ENCODE measurements around the gene CYSRT1.
A peak's percentile ranks its signal among the peaks of the same experiment; 100 is the strongest.
"Not testable (repeated sequence)": the region's sequence is repeated elsewhere in the genome, so short reads cannot be mapped to it uniquely, and the experiment has no call there.

CYSRT1 gene

DNA sequence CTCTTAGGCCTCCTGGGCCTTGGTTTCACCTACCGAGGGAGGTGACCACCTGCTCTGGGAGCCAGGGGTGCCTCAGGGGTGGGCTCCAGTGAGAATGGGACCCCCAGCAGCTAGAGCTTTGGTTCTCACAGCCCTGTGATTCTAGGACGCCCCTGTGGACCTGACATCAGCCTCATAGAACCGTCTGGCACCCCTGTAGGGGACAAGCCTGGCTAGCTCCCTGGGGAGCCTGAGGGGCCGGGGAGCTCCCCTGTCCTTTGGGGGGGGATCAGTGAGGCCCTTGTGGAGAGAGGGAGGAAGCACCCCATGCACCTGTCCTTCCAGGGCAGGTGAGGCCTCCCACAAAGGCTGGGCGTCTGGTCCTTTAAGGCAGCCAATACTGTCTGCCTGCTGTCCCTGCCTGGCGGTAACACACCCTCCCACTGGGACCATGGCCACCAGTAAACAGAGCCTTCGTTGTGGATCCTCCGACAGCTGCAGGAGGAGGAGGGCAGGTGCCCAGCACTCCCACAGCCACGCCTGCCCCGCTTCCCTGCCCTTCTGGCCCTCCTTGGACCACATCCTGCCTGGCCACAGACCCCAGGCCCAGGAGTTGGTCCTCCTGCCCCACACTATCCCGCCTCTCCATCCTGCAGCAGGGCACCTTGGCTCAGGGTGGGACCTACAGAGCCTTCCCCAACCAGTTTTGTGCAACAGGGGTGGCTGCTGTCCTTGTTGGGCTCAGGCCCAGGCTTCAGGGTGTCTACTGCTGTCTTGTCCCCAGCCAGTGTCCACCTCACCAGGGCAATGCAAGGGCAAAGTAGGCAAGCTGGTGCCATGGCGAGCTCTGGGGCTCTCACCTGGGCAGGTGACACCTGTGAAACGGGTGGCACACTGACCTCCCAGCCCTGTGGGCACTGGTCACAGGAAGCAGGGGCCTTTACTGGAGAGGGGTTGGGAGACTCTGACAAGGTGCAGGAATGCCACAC, 13.1 kb downstream of the CYSRT1 start:
- Histone ChIP-seq H3K36me3 (ENCODE audit: control insufficient read depth, low read depth, low read length) (peaks cover 11% of the 10 kb centered on the region), H3K27me3 (ENCODE audit: control insufficient read depth, insufficient read depth, low read length) (no peaks in the 10 kb centered on the region), H3K9me3 (ENCODE audit: control insufficient read depth, low read depth, low read length) (no peaks in the 10 kb centered on the region), H3K4me1 (ENCODE audit: control insufficient read depth, low read depth, low read length) (peaks cover 6% of the 10 kb centered on the region), H3K4me3 (ENCODE audit: low read length) (no peak overlapping the region), H3K27ac (ENCODE audit: low read length) (no peak overlapping the region), H3K9ac (ENCODE audit: low read length) (no peak overlapping the region)

DNA sequence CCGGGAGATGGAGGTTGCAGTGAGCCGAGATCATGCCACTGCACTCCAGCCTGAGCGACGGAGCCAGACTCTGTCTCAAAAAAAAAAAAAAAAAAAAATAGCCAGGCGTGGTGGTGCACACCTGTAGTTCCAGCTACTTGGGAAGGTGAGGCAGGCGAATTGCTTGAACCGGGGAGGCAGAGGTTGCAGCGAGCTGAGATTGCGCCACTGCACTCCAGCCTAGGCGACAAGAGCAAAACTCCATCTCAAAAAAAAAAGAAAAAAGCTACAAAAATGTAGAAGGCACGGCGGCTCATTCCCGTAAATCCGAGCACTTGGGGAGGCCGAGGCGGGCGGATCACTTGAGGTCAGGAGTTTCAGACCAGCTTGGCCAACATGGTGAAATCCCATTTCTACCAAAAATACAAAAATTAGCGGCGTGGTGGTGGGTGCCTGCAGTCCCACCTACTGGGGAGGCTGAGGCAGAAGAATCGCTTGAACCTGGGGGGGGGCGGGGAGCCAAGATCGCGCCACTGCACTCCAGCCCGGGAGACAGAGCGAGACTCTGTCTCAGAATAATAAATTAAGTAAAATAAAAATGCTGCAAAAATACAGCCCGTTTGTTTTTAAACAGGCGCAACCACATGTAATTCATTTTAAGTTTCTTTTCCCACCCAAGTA, 14.7 kb downstream of the CYSRT1 start:
- peaks cover 12% of the 10 kb centered on the region for H3K4me1 ChIP-seq (ENCODE audit: control insufficient read depth, low read depth, low read length)
- peak overlapping the region; percentile 77 for H3K9ac ChIP-seq (ENCODE audit: low read length)
- H3K4me3 ChIP-seq (ENCODE audit: low read length): peak overlapping the region; percentile 80
- not testable (repeated sequence) for H3K27me3 ChIP-seq (ENCODE audit: control insufficient read depth, insufficient read depth, low read length); H3K27ac ChIP-seq (ENCODE audit: low read length); H3K9me3 ChIP-seq (ENCODE audit: control insufficient read depth, low read depth, low read length)
- peaks cover 18% of the 10 kb centered on the region for H3K36me3 ChIP-seq (ENCODE audit: control insufficient read depth, low read depth, low read length)

GRCh38 chr9:137240318-137240840, 15.4 kb downstream of the CYSRT1 start:
- Histone ChIP-seq H3K27me3 (ENCODE audit: control insufficient read depth, insufficient read depth, low read length) (no peaks in the 10 kb centered on the region), H3K9ac (ENCODE audit: low read length) (peak overlapping the region; percentile 77), H3K4me1 (ENCODE audit: control insufficient read depth, low read depth, low read length) (peaks cover 12% of the 10 kb centered on the region), H3K27ac (ENCODE audit: low read length) (peak overlapping the region; percentile 14), H3K36me3 (ENCODE audit: control insufficient read depth, low read depth, low read length) (peaks cover 18% of the 10 kb centered on the region), H3K4me3 (ENCODE audit: low read length) (peak overlapping the region; percentile 80), H3K9me3 (ENCODE audit: control insufficient read depth, low read depth, low read length) (no peaks in the 10 kb centered on the region)

DNA sequence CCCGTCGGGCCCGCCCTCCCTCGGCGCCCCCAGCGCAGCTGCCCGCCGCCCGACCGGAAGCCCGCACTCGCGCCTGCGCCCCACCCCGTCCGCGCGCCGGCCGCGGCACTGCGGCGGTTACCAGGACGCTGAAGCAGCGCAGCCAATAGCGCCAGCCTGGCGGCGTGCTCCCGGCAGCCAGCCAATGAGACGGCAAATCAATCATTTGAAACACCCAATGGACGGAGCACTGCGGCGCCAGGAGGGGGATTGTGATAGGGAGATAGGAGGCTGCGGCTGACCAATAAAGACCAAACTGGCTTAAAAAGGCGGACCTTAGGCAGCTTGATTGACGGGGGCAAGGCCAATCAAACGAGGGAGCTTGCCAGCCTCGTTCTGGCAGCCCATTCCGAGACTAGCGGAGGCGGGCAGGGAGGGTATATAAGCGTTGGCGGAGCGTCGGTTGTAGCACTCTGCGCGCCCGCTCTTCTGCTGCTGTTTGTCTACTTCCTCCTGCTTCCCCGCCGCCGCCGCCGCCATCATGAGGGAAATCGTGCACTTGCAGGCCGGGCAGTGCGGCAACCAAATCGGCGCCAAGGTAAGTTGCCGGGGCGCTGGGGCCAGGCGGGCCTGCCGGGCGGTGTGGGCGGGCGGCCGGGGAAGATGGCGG, 16.0 kb downstream of the CYSRT1 start, which contains the start of gene TUBB4B:
Gene TUBB4B (plus strand): TSS at position 447 of the 649 bp plus-strand sequence. CDS start 74 bp downstream, at position 521.
- Histone ChIP-seq H3K9ac (ENCODE audit: low read length) (peak within 1 kb of the TSS; percentile 77), H3K27me3 (ENCODE audit: control insufficient read depth, insufficient read depth, low read length) (no peaks in the 10 kb centered on the region), H3K9me3 (ENCODE audit: control insufficient read depth, low read depth, low read length) (no peaks in the 10 kb centered on the region), H3K4me3 (ENCODE audit: low read length) (peak within 1 kb of the TSS; percentile 80), H3K4me1 (ENCODE audit: control insufficient read depth, low read depth, low read length) (peaks cover 12% of the 10 kb centered on the region), H3K27ac (ENCODE audit: low read length) (peak within 1 kb of the TSS; percentile 14), H3K36me3 (ENCODE audit: control insufficient read depth, low read depth, low read length) (peaks cover 18% of the 10 kb centered on the region)

DNA sequence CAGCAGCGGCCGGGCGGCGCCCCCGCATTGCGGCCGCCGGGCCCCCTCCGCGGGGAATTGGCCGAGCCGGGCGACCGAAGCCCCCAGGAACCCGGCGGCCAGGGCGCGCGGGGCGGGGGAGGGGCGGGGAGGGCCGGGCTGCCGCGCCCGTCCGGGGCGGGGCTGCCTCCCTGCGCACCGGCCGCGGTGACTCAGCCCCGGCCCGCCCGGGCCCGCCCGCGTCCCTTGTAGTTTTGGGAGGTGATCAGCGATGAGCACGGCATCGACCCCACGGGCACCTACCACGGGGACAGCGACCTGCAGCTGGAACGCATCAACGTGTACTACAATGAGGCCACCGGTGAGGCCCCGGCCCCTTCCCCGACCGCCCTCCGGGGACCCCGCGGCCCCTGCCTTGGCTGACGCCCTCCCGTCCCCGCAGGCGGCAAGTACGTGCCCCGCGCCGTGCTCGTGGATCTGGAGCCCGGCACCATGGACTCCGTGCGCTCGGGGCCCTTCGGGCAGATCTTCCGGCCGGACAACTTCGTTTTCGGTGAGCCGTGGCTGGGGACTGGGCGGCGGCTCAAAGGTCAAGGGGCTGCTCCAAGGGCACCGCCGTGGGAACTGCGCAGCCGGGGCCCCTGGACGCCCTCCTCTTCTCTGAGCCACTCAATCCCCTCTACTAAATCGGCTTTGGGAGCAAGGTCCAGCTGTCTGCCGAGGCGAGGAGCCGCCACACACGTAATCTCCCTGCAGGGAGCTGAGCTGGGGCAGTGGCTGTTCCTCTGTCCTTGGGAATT, 16.7 kb downstream of the CYSRT1 start:
- Histone ChIP-seq H3K9me3 (ENCODE audit: control insufficient read depth, low read depth, low read length) (no peaks in the 10 kb centered on the region), H3K9ac (ENCODE audit: low read length) (peak overlapping the region; percentile 63), H3K27ac (ENCODE audit: low read length) (no peak overlapping the region), H3K4me3 (ENCODE audit: low read length) (peak overlapping the region; percentile 77), H3K4me1 (ENCODE audit: control insufficient read depth, low read depth, low read length) (peaks cover 12% of the 10 kb centered on the region), H3K36me3 (ENCODE audit: control insufficient read depth, low read depth, low read length) (peaks cover 18% of the 10 kb centered on the region), H3K27me3 (ENCODE audit: control insufficient read depth, insufficient read depth, low read length) (no peaks in the 10 kb centered on the region)

GRCh38 chr9:137242269-137243203, 17.6 kb downstream of the CYSRT1 start:
- Histone ChIP-seq H3K4me3 (ENCODE audit: low read length) (peak overlapping the region; percentile 77), H3K27ac (ENCODE audit: low read length) (no peak overlapping the region), H3K9ac (ENCODE audit: low read length) (peak overlapping the region; percentile 63), H3K27me3 (ENCODE audit: control insufficient read depth, insufficient read depth, low read length) (no peaks in the 10 kb centered on the region), H3K36me3 (ENCODE audit: control insufficient read depth, low read depth, low read length) (peaks cover 18% of the 10 kb centered on the region), H3K4me1 (ENCODE audit: control insufficient read depth, low read depth, low read length) (peaks cover 12% of the 10 kb centered on the region), H3K9me3 (ENCODE audit: control insufficient read depth, low read depth, low read length) (no peaks in the 10 kb centered on the region)

DNA sequence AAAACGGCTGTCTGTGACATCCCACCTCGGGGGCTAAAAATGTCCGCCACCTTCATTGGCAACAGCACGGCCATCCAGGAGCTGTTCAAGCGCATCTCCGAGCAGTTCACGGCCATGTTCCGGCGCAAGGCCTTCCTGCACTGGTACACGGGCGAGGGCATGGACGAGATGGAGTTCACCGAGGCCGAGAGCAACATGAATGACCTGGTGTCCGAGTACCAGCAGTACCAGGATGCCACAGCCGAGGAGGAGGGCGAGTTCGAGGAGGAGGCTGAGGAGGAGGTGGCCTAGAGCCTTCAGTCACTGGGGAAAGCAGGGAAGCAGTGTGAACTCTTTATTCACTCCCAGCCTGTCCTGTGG, 18.3 kb downstream of the CYSRT1 start:
- H3K9ac ChIP-seq (ENCODE audit: low read length); H3K4me3 ChIP-seq (ENCODE audit: low read length); H3K9me3 ChIP-seq (ENCODE audit: control insufficient read depth, low read depth, low read length); H3K27ac ChIP-seq (ENCODE audit: low read length); H3K27me3 ChIP-seq (ENCODE audit: control insufficient read depth, insufficient read depth, low read length): not testable (repeated sequence)
- H3K4me1 ChIP-seq (ENCODE audit: control insufficient read depth, low read depth, low read length): peaks cover 12% of the 10 kb centered on the region
- peaks cover 18% of the 10 kb centered on the region for H3K36me3 ChIP-seq (ENCODE audit: control insufficient read depth, low read depth, low read length)

DNA sequence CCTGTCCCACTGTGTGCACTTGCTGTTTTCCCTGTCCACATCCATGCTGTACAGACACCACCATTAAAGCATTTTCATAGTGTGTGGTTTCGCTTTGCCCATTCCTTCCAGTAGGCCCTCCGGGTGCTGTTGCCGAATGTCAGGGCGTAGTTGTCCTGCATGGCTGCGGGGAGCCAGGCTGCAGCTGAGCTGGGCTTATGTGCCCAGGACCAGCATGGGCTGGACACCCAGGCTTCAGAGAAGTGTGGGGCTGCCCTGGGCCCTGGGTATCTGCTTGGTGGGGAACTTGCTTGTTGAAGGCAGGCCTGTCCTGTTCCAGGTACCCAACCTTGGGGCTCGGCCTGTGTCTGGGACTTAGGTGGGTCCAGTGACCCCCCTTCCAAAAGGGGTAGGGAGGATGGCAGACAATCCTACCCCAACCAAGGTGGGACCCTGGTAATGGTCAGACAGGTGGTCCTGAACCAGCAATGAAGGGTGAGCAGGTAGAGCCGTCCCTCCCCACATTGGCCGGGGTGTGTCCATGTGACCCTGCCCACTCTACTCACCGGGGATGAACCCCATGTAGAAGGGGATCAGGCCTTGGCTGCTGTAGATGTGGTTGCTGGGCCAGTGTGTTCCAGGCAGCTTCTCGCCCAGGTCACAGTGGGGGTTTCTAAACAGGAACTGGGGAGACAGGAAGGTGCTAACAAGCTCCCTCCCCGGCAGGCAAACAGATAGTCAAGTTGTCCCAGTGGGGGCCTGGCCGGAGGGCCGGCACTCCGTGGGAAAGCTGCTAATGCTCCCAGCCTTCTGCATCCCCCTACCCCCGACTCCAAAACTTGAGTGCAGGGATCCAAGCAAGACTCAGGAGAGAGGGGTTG, 18.9 kb downstream of the CYSRT1 start:
- H3K36me3 ChIP-seq (ENCODE audit: control insufficient read depth, low read depth, low read length): peaks cover 18% of the 10 kb centered on the region
- H3K27me3 ChIP-seq (ENCODE audit: control insufficient read depth, insufficient read depth, low read length): no peaks in the 10 kb centered on the region
- peaks cover 12% of the 10 kb centered on the region for H3K4me1 ChIP-seq (ENCODE audit: control insufficient read depth, low read depth, low read length)
- H3K4me3 ChIP-seq (ENCODE audit: low read length): no peak overlapping the region
- H3K27ac ChIP-seq (ENCODE audit: low read length): no peak overlapping the region
- H3K9me3 ChIP-seq (ENCODE audit: control insufficient read depth, low read depth, low read length): no peaks in the 10 kb centered on the region
- H3K9ac ChIP-seq (ENCODE audit: low read length): no peak overlapping the region

- H3K27me3 ChIP-seq (ENCODE audit: control insufficient read depth, insufficient read depth, low read length): peaks cover 4% of the 10 kb centered on the region
- peaks cover 18% of the 10 kb centered on the region for H3K36me3 ChIP-seq (ENCODE audit: control insufficient read depth, low read depth, low read length)
- no peak overlapping the region for H3K27ac ChIP-seq (ENCODE audit: low read length)
- no peak overlapping the region for H3K9ac ChIP-seq (ENCODE audit: low read length)
- H3K4me1 ChIP-seq (ENCODE audit: control insufficient read depth, low read depth, low read length): peaks cover 12% of the 10 kb centered on the region
- no peak overlapping the region for H3K4me3 ChIP-seq (ENCODE audit: low read length)
- no peaks in the 10 kb centered on the region for H3K9me3 ChIP-seq (ENCODE audit: control insufficient read depth, low read depth, low read length)
Measured at GRCh38 chr9:137244486-137245449, 19.8 kb downstream of the CYSRT1 start.

All from iPS-18a (cell line).